ENCODE results near the gene CCDC97. TPM values are rescaled to one million over a fixed set of nuclear protein-coding genes. Genes with fewer than 3 reads are reported as not detected.

Gene CCDC97
- total RNA-seq, 2 donors from 2014 or later, result 10.6 to 11.2 TPM

- no peak for DNase-seq
- H3K36me3 ChIP-seq (replicated peaks in 1 of 2; ENCODE audit: insufficient read depth in 1 of 2, low read depth in 2 of 2), result peaks cover 0 to 18% of the 10 kb centered on the region in 2 donors
Measured at GRCh38 chr19:41318696-41319499, 8.9 kb downstream of the CCDC97 start.

GRCh38 chr19:41319500-41320184 is 9.7 kb downstream of the CCDC97 start:
- Histone ChIP-seq H3K27ac (no peak overlapping the region), H3K4me3 (no peak overlapping the region), H3K27me3 (no peaks in the 10 kb centered on the region), H3K9me3 (no peaks in the 10 kb centered on the region), H3K36me3 (replicated peaks in 1 of 2; ENCODE audit: insufficient read depth in 1 of 2, low read depth in 2 of 2) (peaks cover 0 to 18% of the 10 kb centered on the region in 2 donors), H3K4me1 (peaks cover 8% of the 10 kb centered on the region)
- no peak for ATAC-seq
- intact Hi-C loops (cut with DNase I), result loop anchor here (10.0 kb wide), 1 partner anchor 115 kb away; the partner anchor contains the start of gene DMAC2
- DNase-seq, result no peak
- 86 to 89% methylated on average over 12 to 20 of the region's 20 CpGs for WGBS, 2 donors
- TF ChIP-seq POLR2A (IDR thresholded peaks at IDR 0.05) (no peak), CTCF (IDR thresholded peaks at IDR 0.05) (no peak)

More at GRCh38 chr19:41318696-41319499, 8.9 kb downstream of the CCDC97 start:
- H3K4me3 ChIP-seq, result no peak overlapping the region
- ATAC-seq, result no peak
- H3K4me1 ChIP-seq, result peaks cover 1% of the 10 kb centered on the region
- H3K27me3 ChIP-seq, result no peaks in the 10 kb centered on the region
- no peaks in the 10 kb centered on the region for H3K9me3 ChIP-seq
- no peak overlapping the region for H3K27ac ChIP-seq
- WGBS, 2 donors, result 86 to 96% methylated on average over 7 to 19 of the region's 19 CpGs
- intact Hi-C loops (cut with DNase I), result no loop called here
- TF ChIP-seq POLR2A (IDR thresholded peaks at IDR 0.05) (no peak), CTCF (IDR thresholded peaks at IDR 0.05) (no peak)

GRCh38 chr19:41320185-41320518 is 10.2 kb downstream of the CCDC97 start:
- WGBS, 2 donors, result 94 to 100% methylated on average over 4 to 11 of the region's 11 CpGs

GRCh38 chr19:41320568-41320967 is 10.6 kb downstream of the CCDC97 start:
- TF ChIP-seq POLR2A (IDR thresholded peaks at IDR 0.05) (no peak), CTCF (IDR thresholded peaks at IDR 0.05) (no peak)
- H3K4me1 ChIP-seq, result peaks cover 17% of the 10 kb centered on the region
- H3K36me3 ChIP-seq (replicated peaks in 1 of 2; ENCODE audit: insufficient read depth in 1 of 2, low read depth in 2 of 2), result peaks cover 0 to 18% of the 10 kb centered on the region in 2 donors
- ATAC-seq (no peak), DNase-seq (no peak)
- no peaks in the 10 kb centered on the region for H3K27me3 ChIP-seq
- no peaks in the 10 kb centered on the region for H3K9me3 ChIP-seq
- intact Hi-C loops (cut with DNase I), result loop anchor here (10.0 kb wide), 1 partner anchor 114 kb away; the partner anchor contains the start of gene DMAC2
- H3K4me3 ChIP-seq, result no peak overlapping the region
- H3K27ac ChIP-seq, result no peak overlapping the region
- WGBS, 2 donors, result 89 to 96% methylated on average over 4 of the region's 4 CpGs

More at GRCh38 chr19:41320185-41320518, 10.2 kb downstream of the CCDC97 start:
- ATAC-seq, result no peak
- TF ChIP-seq POLR2A (IDR thresholded peaks at IDR 0.05) (no peak), CTCF (IDR thresholded peaks at IDR 0.05) (no peak)
- Histone ChIP-seq H3K36me3 (replicated peaks in 1 of 2; ENCODE audit: insufficient read depth in 1 of 2, low read depth in 2 of 2) (peaks cover 0 to 18% of the 10 kb centered on the region in 2 donors), H3K4me3 (no peak overlapping the region), H3K27me3 (no peaks in the 10 kb centered on the region), H3K4me1 (peaks cover 13% of the 10 kb centered on the region), H3K9me3 (no peaks in the 10 kb centered on the region), H3K27ac (no peak overlapping the region)
- intact Hi-C loops (cut with DNase I), result loop anchor here (10.0 kb wide), 1 partner anchor 115 kb away; the partner anchor contains the start of gene DMAC2
- DNase-seq, result no peak
